ENCODE data around the gene COMT. TPM values are rescaled to one million over a fixed set of nuclear protein-coding genes. Genes with fewer than 3 reads are reported as not detected.

The COMT gene
- total and polyA plus RNA-seq, 7 donors = 63.6 to 146 (median 117) TPM

DNA sequence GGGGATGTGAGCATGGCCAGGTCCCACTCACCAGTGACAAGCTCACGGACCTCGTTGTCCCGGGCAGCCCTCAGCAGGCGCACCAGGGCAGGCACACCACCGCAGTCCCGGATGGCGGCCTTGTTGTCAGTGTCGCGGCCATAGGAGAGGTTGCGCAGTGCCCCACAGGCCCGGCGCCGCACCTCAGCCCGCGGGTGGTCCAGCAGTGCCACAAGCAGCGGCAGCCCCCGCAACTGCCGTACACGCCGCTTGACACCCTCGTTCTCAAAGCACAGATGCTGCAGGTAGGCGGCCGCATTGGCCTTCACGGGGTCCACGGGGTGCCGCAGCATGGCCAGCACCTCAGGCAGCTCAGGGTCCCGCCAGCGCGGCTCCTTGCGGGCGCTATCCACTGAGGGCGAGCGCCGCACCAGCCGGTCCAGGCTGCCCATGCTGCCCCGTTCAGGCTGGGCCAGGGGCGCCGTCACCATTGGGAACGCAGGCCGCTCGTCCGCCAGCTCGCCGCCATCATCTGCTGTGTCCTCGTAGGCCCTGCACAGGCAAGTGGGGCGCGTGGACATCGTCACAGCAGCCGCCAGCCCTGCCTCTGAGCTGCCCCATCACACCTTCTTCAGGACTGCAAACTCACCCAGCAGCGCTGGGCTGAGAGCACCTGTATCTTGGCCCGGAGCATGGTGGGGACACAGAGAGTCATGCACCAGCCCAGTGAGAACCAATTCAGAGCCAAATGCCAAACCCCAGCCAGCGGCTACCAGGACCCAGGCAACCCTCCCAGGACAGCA lies 38.3 kb downstream of the COMT start:
- Histone ChIP-seq H3K27ac (peak overlapping the region; percentile 94), H3K9me3 (no peaks in the 10 kb centered on the region), H3K27me3 (ENCODE audit: insufficient read depth in 3 of 3, low read length in 2 of 3) (no peaks in the 10 kb centered on the region), H3K4me3 (no peak overlapping the region), H3K36me3 (ENCODE audit: insufficient read depth in 1 of 2, low read depth in 1 of 2) (peaks cover 0 to 46% of the 10 kb centered on the region in 2 donors), H3K4me1 (peaks cover 44% of the 10 kb centered on the region)
- TF ChIP-seq, protein P1, sequence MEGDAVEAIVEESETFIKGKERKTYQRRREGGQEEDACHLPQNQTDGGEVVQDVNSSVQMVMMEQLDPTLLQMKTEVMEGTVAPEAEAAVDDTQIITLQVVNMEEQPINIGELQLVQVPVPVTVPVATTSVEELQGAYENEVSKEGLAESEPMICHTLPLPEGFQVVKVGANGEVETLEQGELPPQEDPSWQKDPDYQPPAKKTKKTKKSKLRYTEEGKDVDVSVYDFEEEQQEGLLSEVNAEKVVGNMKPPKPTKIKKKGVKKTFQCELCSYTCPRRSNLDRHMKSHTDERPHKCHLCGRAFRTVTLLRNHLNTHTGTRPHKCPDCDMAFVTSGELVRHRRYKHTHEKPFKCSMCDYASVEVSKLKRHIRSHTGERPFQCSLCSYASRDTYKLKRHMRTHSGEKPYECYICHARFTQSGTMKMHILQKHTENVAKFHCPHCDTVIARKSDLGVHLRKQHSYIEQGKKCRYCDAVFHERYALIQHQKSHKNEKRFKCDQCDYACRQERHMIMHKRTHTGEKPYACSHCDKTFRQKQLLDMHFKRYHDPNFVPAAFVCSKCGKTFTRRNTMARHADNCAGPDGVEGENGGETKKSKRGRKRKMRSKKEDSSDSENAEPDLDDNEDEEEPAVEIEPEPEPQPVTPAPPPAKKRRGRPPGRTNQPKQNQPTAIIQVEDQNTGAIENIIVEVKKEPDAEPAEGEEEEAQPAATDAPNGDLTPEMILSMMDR (IDR thresholded peaks at IDR 0.05) = no peak
- peak; percentile 7 to 47 for DNase-seq
- intact Hi-C loops (cut with DNase I) = no loop called here
- no peak for ATAC-seq
- 92 to 94% (median 94%) methylated on average over 47 to 52 of the region's 52 CpGs for WGBS, 3 donors

DNA sequence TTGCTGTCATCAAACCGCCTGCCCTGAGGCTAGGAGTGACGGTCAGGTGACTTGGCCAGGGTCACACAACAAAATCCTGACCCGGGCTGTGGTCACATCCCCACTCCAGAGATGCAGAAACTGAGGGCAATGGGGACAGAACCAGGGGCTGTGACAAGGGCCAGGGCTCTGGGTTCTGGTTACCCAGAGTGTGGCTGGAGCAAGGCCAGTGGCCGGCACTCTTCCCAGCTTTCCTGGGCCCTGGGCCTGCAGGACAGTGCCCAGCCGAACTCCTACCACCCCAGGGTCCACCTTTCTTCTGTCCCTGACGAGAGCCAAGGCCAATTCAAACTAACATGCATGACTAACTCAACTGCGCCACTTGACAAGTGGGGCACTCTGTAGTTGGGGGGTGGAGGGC lies 39.2 kb downstream of the COMT start:
- Histone ChIP-seq H3K27me3 (ENCODE audit: insufficient read depth in 3 of 3, low read length in 2 of 3) (no peaks in the 10 kb centered on the region), H3K27ac (peak overlapping the region; percentile 94), H3K4me3 (no peak overlapping the region), H3K36me3 (ENCODE audit: insufficient read depth in 1 of 2, low read depth in 1 of 2) (peaks cover 0 to 46% of the 10 kb centered on the region in 2 donors), H3K9me3 (no peaks in the 10 kb centered on the region), H3K4me1 (peaks cover 53% of the 10 kb centered on the region)
- TF ChIP-seq, protein P1 (IDR thresholded peaks at IDR 0.05) = no peak
- ATAC-seq = no peak
- DNase-seq = peak in 1 of 2 donors; percentile 7
- intact Hi-C loops (cut with DNase I) = no loop called here
- 51 to 83% (median 65%) methylated on average over 7 of the region's 7 CpGs for WGBS, 3 donors

DNA sequence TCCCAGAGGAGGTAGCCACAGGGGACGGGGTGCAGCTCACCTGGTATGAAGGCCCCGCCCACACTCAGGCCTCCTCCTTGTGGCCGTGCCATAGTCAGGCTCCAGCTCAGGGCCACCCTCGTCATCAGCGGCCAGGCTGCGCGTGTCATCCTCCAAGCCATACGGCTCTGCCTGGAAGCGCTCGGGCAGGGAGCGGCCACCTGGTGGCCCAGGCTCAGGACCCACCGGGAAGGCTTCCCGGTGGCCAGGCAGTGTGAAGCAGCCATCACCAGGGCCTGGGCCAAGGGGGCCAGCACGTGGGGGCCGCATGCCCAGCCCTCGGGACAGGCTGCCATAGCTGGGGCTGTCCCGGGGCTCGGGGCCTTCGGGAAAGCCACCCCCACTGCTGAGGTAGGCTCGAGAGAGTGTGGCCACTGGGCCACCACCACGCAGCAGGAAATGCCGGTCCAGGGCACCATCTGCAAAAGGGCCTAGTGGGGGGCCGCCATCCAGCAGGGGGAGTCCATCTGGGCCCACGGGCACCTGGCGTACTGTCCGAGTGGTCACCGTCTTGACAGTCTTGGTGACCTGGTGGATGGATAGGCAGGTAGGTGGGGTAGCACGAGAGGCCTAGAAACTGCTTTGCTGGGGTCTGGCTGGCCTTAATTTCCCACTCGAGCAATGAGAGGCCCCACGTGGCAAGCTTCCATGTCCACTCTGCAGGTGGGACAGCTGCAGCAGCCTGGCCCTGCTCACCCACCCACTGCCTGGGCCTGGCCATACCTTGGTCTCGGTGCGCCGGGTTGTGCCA lies 39.8 kb downstream of the COMT start:
- Histone ChIP-seq H3K4me1 (peaks cover 59% of the 10 kb centered on the region), H3K9me3 (no peaks in the 10 kb centered on the region), H3K4me3 (no peak overlapping the region), H3K27ac (peak overlapping the region; percentile 94), H3K36me3 (ENCODE audit: insufficient read depth in 1 of 2, low read depth in 1 of 2) (peaks cover 0 to 46% of the 10 kb centered on the region in 2 donors), H3K27me3 (ENCODE audit: insufficient read depth in 3 of 3, low read length in 2 of 3) (no peaks in the 10 kb centered on the region)
- ATAC-seq (no peak), DNase-seq (peak; percentile 11 to 49)
- WGBS, 3 donors = 87 to 90% (median 88%) methylated on average over 31 to 33 of the region's 33 CpGs
- TF ChIP-seq, protein P1 (IDR thresholded peaks at IDR 0.05) = no peak
- intact Hi-C loops (cut with DNase I) = no loop called here

DNA sequence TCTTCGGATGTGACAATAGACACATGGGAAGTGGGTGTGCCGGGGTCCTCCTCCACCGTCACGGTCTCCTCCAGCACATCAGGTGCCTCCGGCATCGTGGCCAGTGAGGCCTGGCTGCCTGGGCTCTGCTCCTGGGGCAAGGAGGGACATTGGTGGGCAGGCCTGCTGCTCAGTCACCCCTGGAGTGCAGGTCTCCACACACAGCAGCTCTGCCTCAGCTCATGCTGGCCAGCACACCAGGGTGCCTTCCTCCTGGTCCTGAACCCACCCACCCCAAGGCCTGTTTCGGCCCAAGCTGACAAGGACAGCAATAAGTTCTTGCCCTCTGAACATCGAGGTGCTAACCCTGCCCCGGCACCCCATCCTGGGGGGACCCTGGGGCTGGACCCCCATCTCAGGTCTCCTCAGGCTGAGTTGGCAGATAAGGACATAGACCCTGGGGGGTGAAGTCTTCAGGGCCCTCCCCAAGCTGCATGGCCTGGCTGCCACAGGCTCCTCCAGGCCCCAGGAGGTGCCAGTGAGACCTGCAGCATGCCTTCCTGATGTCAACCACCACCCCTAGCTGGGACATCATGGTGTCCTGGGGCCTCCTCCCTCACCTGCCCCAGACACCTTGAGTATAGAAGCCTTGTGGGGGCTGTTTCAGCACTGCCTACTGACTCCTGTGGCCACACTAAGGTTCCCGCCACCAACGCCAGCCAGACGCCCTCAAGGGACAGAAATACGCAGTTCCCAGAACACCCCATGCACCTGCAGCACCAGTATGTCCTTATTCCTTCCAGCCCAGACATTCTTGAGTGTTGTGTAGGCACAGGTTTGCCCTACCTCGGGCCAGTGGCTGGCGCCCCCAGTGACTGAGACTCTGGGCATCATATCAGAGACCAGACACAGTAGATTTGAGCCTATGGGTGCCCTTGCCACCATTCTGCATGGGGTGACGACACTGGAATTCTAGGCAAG lies 40.7 kb downstream of the COMT start:
- peak overlapping the region; percentile 94 for H3K27ac ChIP-seq
- 82 to 90% (median 83%) methylated on average over 16 of the region's 16 CpGs for WGBS, 3 donors
- H3K36me3 ChIP-seq (ENCODE audit: insufficient read depth in 1 of 2, low read depth in 1 of 2) = peaks cover 0 to 39% of the 10 kb centered on the region in 2 donors
- DNase-seq (peak; percentile 7 to 45), ATAC-seq (no peak)
- H3K4me1 ChIP-seq = peaks cover 59% of the 10 kb centered on the region
- TF ChIP-seq, protein P1 (IDR thresholded peaks at IDR 0.05) = no peak
- intact Hi-C loops (cut with DNase I) = loop anchor here in 1 of 2 donors (1.0 kb wide), 1 partner anchor 12 kb away; no protein-coding TSS in a partner anchor
- H3K4me3 ChIP-seq = no peak overlapping the region
- no peaks in the 10 kb centered on the region for H3K27me3 ChIP-seq (ENCODE audit: insufficient read depth in 3 of 3, low read length in 2 of 3)
- H3K9me3 ChIP-seq = no peaks in the 10 kb centered on the region
